Measurements from ENCODE around the gene CEBPE.

GRCh38 chr14:23121361-23121771, 2.3 kb upstream of the CEBPE start:
- TF ChIP-seq POLR2A (IDR thresholded peaks at IDR 0.05) = no peak
- no peak for TF ChIP-seq CTCF (IDR thresholded peaks at IDR 0.05)
